Smooth muscle cell of trachea (primary cell): ENCODE data around the gene ZMIZ1. TPM values are rescaled to one million over a fixed set of nuclear protein-coding genes. Genes with fewer than 3 reads are reported as not detected.

Experiments used
- total RNA-seq: library from RNA; depleted of rRNA; stranded (reverse); fragments of >200 nt; gene quantifications from 2 replicates; pipeline ENCODE4 v1.2.1, GENCODE V29; 2014

Gene ZMIZ1, protein sequence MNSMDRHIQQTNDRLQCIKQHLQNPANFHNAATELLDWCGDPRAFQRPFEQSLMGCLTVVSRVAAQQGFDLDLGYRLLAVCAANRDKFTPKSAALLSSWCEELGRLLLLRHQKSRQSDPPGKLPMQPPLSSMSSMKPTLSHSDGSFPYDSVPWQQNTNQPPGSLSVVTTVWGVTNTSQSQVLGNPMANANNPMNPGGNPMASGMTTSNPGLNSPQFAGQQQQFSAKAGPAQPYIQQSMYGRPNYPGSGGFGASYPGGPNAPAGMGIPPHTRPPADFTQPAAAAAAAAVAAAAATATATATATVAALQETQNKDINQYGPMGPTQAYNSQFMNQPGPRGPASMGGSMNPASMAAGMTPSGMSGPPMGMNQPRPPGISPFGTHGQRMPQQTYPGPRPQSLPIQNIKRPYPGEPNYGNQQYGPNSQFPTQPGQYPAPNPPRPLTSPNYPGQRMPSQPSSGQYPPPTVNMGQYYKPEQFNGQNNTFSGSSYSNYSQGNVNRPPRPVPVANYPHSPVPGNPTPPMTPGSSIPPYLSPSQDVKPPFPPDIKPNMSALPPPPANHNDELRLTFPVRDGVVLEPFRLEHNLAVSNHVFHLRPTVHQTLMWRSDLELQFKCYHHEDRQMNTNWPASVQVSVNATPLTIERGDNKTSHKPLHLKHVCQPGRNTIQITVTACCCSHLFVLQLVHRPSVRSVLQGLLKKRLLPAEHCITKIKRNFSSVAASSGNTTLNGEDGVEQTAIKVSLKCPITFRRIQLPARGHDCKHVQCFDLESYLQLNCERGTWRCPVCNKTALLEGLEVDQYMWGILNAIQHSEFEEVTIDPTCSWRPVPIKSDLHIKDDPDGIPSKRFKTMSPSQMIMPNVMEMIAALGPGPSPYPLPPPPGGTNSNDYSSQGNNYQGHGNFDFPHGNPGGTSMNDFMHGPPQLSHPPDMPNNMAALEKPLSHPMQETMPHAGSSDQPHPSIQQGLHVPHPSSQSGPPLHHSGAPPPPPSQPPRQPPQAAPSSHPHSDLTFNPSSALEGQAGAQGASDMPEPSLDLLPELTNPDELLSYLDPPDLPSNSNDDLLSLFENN
- total RNA-seq = 26.5 and 49.6 TPM in 2 replicates

GRCh38 chr10:79068562-79069324 lies at the start of gene ZMIZ1:
ZMIZ1 (plus strand) TSS chr10:79068966; CDS start chr10:79201633, 132,667 bp downstream.

GRCh38 chr10:79347226-79347893 lies 278.6 kb downstream of the ZMIZ1 start, which contains the start of gene PPIF:
PPIF (plus strand) TSS chr10:79347469; CDS start chr10:79347549, 80 bp downstream.

